Anterior cingulate cortex (tissue), 58 donors: Measurements from ENCODE around the gene MRPL16.
"Not testable (repeated sequence)": the region's sequence is repeated elsewhere in the genome, so short reads cannot be mapped to it uniquely, and the experiment has no call there.

Experiments used
- DNase-seq, 58 donors: peaks; one replicate each; lab custom pipeline; 2025; lab: John Stamatoyannopoulos, UW

Gene MRPL16

GRCh38 chr11:59813364-59813763 lies 2.8 kb upstream of the MRPL16 start:
- DNase-seq: no peak

- no peak for DNase-seq
These were observed 1.6 kb upstream of the MRPL16 start for GRCh38 chr11:59812220-59812619.

- DNase-seq: no peak
These were observed 307 bp upstream of the MRPL16 start for GRCh38 chr11:59810911-59811259.

GRCh38 chr11:59807047-59807610 lies 3.4 kb downstream of the MRPL16 start:
- no peak for DNase-seq

GRCh38 chr11:59804061-59804460 lies 6.5 kb downstream of the MRPL16 start:
- DNase-seq: no peak

GRCh38 chr11:59802639-59803176 lies 7.9 kb downstream of the MRPL16 start:
- DNase-seq: peak in 14 of 58 donors; percentile 8 to 69 (median 38)

- peak in 25 of 58 donors; percentile 3 to 69 (median 30) for DNase-seq
These were observed 8.5 kb downstream of the MRPL16 start for GRCh38 chr11:59801981-59802638.

- peak in 1 of 58 donors; percentile 26 for DNase-seq
These were observed 9.3 kb downstream of the MRPL16 start for GRCh38 chr11:59801160-59801706.

GRCh38 chr11:59800390-59801025 lies 10.1 kb downstream of the MRPL16 start:
- DNase-seq: no peak

- no peak for DNase-seq
These were observed 16.2 kb downstream of the MRPL16 start for GRCh38 chr11:59794417-59794816.

- no peak for DNase-seq
These were observed 18.1 kb downstream of the MRPL16 start for GRCh38 chr11:59792507-59792906.

- DNase-seq: no peak
These were observed 18.9 kb downstream of the MRPL16 start for GRCh38 chr11:59791639-59792038.

GRCh38 chr11:59787816-59788215 lies 22.8 kb downstream of the MRPL16 start:
- peak in 5 of 58 donors; percentile 4 to 28 (median 19) for DNase-seq

- DNase-seq: no peak
These were observed 23.4 kb downstream of the MRPL16 start for GRCh38 chr11:59787255-59787588.

- DNase-seq: no peak
These were observed 24.8 kb downstream of the MRPL16 start for GRCh38 chr11:59785818-59786217.

GRCh38 chr11:59784441-59784840 lies 26.1 kb downstream of the MRPL16 start:
- not testable (repeated sequence) for DNase-seq

- DNase-seq: no peak
These were observed 26.9 kb downstream of the MRPL16 start for GRCh38 chr11:59783632-59784090.

- DNase-seq: no peak
These were observed 28.5 kb downstream of the MRPL16 start for GRCh38 chr11:59782080-59782479.

- no peak for DNase-seq
These were observed 31.1 kb downstream of the MRPL16 start for GRCh38 chr11:59779487-59779886.

- DNase-seq: peak in 4 of 58 donors; percentile 7 to 19 (median 14)
These were observed 32.5 kb downstream of the MRPL16 start for GRCh38 chr11:59778122-59778521.

- DNase-seq: no peak
These were observed 33.5 kb downstream of the MRPL16 start for GRCh38 chr11:59777104-59777503.
